Measurements from ENCODE around the gene PFDN6. TPM values are rescaled to one million over a fixed set of nuclear protein-coding genes. Genes with fewer than 3 reads are reported as not detected.
A peak's percentile ranks its signal among the peaks of the same experiment; 100 is the strongest.

PFDN6 gene
- total and polyA plus RNA-seq, 2 of the 13 experiments (the other 11 are each of a cell fraction or from before 2014, with no cell fraction given) = 75.5 to 87.0 TPM

DNA sequence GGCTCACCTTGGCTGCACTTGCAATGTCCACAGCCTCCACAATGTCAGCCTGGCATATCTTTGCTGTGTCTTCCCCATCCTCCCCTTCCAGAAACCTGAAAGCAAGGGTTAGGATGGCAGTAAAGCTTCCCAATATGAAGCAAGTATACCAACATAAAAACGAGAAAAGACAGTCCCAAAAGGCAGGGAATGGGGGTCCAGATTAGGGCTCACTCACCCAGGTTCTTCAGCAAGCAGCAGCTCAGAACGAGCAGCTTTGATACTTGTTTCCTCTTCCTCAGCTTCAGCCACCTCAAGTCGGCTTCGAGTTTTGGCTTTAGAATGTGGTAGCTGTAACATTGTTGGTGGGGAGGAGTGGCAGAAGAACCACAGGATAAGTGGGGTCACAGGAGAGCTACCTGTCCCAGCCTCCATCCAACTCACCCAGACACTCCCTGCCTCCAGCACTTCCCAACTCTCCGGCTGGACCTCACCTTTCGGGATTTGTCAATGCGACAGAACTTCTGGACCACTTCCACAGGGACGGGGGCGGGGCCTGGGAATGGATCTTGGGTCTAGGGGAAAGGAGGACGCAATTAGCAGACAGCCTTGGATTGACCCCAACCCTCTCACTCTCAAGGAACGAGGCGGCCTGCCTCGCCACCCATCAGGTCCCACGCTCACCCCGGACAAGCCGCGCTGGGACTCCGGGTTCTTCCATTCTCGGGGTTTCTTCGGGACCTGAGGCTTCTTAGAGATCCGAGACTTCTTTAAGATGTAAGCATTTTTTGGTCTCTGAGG, 1.1 kb upstream of the PFDN6 start (continued):
- TF ChIP-seq NFE2 (CRISPR knock-in tag; IDR thresholded peaks at IDR 0.05) = no peak
- peak; percentile 17; the same call in 1 of the 2 replicates for TF ChIP-seq NRL (CRISPR knock-in tag; IDR thresholded peaks at IDR 0.05; ENCODE audit: borderline replicate concordance)
- no peak for TF ChIP-seq MAFF (IDR thresholded peaks at IDR 0.05; ENCODE audit: low read depth, low read length)
- TF ChIP-seq ZNF292 (CRISPR knock-in tag; IDR thresholded peaks at IDR 0.05; ENCODE audit: borderline replicate concordance, low read depth) = no peak
- TF ChIP-seq YEATS2 (CRISPR knock-in tag; IDR thresholded peaks at IDR 0.05; ENCODE audit: borderline replicate concordance) = no peak
- no peak for TF ChIP-seq ZNF3 (CRISPR knock-in tag; IDR thresholded peaks at IDR 0.05)
- no peak for TF ChIP-seq ZNF589 (CRISPR knock-in tag; conservative IDR thresholded peaks at IDR 0.05)
- 0 out of 2 replicates have a peak, but pooled peaks have one; percentile 11 for TF ChIP-seq ZBTB38 (CRISPR knock-in tag; IDR thresholded peaks at IDR 0.05)
- TF ChIP-seq IRF2 (CRISPR knock-in tag; IDR thresholded peaks at IDR 0.05) = no peak
- TF ChIP-seq, protein P1, sequence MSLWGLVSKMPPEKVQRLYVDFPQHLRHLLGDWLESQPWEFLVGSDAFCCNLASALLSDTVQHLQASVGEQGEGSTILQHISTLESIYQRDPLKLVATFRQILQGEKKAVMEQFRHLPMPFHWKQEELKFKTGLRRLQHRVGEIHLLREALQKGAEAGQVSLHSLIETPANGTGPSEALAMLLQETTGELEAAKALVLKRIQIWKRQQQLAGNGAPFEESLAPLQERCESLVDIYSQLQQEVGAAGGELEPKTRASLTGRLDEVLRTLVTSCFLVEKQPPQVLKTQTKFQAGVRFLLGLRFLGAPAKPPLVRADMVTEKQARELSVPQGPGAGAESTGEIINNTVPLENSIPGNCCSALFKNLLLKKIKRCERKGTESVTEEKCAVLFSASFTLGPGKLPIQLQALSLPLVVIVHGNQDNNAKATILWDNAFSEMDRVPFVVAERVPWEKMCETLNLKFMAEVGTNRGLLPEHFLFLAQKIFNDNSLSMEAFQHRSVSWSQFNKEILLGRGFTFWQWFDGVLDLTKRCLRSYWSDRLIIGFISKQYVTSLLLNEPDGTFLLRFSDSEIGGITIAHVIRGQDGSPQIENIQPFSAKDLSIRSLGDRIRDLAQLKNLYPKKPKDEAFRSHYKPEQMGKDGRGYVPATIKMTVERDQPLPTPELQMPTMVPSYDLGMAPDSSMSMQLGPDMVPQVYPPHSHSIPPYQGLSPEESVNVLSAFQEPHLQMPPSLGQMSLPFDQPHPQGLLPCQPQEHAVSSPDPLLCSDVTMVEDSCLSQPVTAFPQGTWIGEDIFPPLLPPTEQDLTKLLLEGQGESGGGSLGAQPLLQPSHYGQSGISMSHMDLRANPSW (CRISPR knock-in tag; IDR thresholded peaks at IDR 0.05; ENCODE audit: borderline replicate concordance) = no peak
- TF ChIP-seq, protein P2, sequence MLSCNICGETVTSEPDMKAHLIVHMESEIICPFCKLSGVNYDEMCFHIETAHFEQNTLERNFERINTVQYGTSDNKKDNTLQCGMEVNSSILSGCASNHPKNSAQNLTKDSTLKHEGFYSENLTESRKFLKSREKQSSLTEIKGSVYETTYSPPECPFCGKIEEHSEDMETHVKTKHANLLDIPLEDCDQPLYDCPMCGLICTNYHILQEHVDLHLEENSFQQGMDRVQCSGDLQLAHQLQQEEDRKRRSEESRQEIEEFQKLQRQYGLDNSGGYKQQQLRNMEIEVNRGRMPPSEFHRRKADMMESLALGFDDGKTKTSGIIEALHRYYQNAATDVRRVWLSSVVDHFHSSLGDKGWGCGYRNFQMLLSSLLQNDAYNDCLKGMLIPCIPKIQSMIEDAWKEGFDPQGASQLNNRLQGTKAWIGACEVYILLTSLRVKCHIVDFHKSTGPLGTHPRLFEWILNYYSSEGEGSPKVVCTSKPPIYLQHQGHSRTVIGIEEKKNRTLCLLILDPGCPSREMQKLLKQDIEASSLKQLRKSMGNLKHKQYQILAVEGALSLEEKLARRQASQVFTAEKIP (CRISPR knock-in tag; IDR thresholded peaks at IDR 0.05; ENCODE audit: borderline replicate concordance) = no peak
- no peak for TF ChIP-seq ZNF616 (CRISPR knock-in tag; IDR thresholded peaks at IDR 0.05; ENCODE audit: low read depth)
- TF ChIP-seq STAG1 (CRISPR knock-in tag; IDR thresholded peaks at IDR 0.05) = no peak
- no peak for TF ChIP-seq ZSCAN22 (CRISPR knock-in tag; IDR thresholded peaks at IDR 0.05)
- TF ChIP-seq FOXJ3 (CRISPR knock-in tag; IDR thresholded peaks at IDR 0.05; ENCODE audit: borderline replicate concordance) = no peak
- TF ChIP-seq FOXA3 (CRISPR knock-in tag; IDR thresholded peaks at IDR 0.05) = no peak
- TF ChIP-seq PITX1 (CRISPR knock-in tag; IDR thresholded peaks at IDR 0.05) = no peak; the same call in 1 of the 2 replicates
- TF ChIP-seq GLI4 (CRISPR knock-in tag; IDR thresholded peaks at IDR 0.05; ENCODE audit: borderline replicate concordance) = peak; percentile 73; the same call in 1 of the 2 replicates
- TF ChIP-seq NFKB2 (CRISPR knock-in tag; IDR thresholded peaks at IDR 0.05; ENCODE audit: borderline replicate concordance) = peak; percentile 39; the same call in 1 of the 2 replicates
- 0 out of 2 replicates have a peak, but pooled peaks have one; percentile 27 for TF ChIP-seq ZFY (CRISPR knock-in tag; IDR thresholded peaks at IDR 0.05)
- TF ChIP-seq NONO (IDR thresholded peaks at IDR 0.05) = no peak
- TF ChIP-seq NONO (CRISPR knock-in tag; conservative IDR thresholded peaks at IDR 0.05) = no peak
- no peak for TF ChIP-seq ELF3 (CRISPR knock-in tag; IDR thresholded peaks at IDR 0.05)
- TF ChIP-seq, protein P3, sequence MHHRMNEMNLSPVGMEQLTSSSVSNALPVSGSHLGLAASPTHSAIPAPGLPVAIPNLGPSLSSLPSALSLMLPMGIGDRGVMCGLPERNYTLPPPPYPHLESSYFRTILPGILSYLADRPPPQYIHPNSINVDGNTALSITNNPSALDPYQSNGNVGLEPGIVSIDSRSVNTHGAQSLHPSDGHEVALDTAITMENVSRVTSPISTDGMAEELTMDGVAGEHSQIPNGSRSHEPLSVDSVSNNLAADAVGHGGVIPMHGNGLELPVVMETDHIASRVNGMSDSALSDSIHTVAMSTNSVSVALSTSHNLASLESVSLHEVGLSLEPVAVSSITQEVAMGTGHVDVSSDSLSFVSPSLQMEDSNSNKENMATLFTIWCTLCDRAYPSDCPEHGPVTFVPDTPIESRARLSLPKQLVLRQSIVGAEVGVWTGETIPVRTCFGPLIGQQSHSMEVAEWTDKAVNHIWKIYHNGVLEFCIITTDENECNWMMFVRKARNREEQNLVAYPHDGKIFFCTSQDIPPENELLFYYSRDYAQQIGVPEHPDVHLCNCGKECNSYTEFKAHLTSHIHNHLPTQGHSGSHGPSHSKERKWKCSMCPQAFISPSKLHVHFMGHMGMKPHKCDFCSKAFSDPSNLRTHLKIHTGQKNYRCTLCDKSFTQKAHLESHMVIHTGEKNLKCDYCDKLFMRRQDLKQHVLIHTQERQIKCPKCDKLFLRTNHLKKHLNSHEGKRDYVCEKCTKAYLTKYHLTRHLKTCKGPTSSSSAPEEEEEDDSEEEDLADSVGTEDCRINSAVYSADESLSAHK (CRISPR knock-in tag; IDR thresholded peaks at IDR 0.05; ENCODE audit: borderline replicate concordance) = no peak
- no peak for TF ChIP-seq FOXC1 (CRISPR knock-in tag; IDR thresholded peaks at IDR 0.05; ENCODE audit: borderline replicate concordance)
